K562 (cell line): Measurements from ENCODE around the gene ZNF546. TPM values are rescaled to one million over a fixed set of nuclear protein-coding genes. Genes with fewer than 3 reads are reported as not detected.
A peak's percentile ranks its signal among the peaks of the same experiment; 100 is the strongest.

Experiments
- CBFA2T2 ChIP-seq: fragments of 450-650 bp; conservative IDR thresholded peaks from 2 replicates; pipeline ENCODE4 v1.6.1; 2017; ENCODE audit warnings: mild to moderate bottlenecking
- CREB1 ChIP-seq, 2 experiments: sonication (generic) in 1 of 2; formaldehyde crosslinking in 1 of 2; IDR thresholded peaks; 2 replicates each; pipeline versions ENCODE4 v1.6.1 to v1.8.0; 2012 to 2022; ENCODE audit warnings: inconsistent platforms in 1 of 2, mild to moderate bottlenecking in 1 of 2, missing genetic modification reagents in 1 of 2, moderate library complexity in 1 of 2
- CTBP1 ChIP-seq: fragments of 450-650 bp; IDR thresholded peaks from 2 replicates; pipeline ENCODE4 v1.6.1; 2016; ENCODE audit warnings: borderline replicate concordance
- ETS2 ChIP-seq: IDR thresholded peaks from 2 replicates; pipeline ENCODE4 v1.6.1; 2016; ENCODE audit warnings: borderline replicate concordance, missing genetic modification characterization, mild to moderate bottlenecking, moderate library complexity, missing compliant biosample characterization; ENCODE audit not compliant: poor library complexity, severe bottlenecking
- FOXJ2 ChIP-seq: fragments of 200-800 bp; sonication (Bioruptor generic); IDR thresholded peaks from 2 replicates; pipeline ENCODE4 v1.6.1; 2016; ENCODE audit warnings: missing genetic modification characterization, missing compliant biosample characterization
- HMGXB4 ChIP-seq: sonication (generic); formaldehyde crosslinking; IDR thresholded peaks from 2 replicates; pipeline ENCODE4 v1.8.1; 2023; ENCODE audit warnings: mild to moderate bottlenecking, missing genetic modification reagents
- MTA3 ChIP-seq: fragments of 450-650 bp; formaldehyde crosslinking; IDR thresholded peaks from 2 replicates; pipeline ENCODE4 v1.6.1; 2017; ENCODE audit warnings: mild to moderate bottlenecking, borderline replicate concordance
- NKRF ChIP-seq: fragments of 450-650 bp; IDR thresholded peaks from 2 replicates; pipeline ENCODE4 v1.6.1; 2016; ENCODE audit warnings: borderline replicate concordance
- RCOR1 ChIP-seq, 2 experiments: IDR thresholded peaks; 2 replicates each; pipeline ENCODE4 v1.6.1; 2012; ENCODE audit warnings: low read depth in 2 of 2, low read length in 2 of 2, borderline replicate concordance in 1 of 2, improper control_type of control experiment in 1 of 2
- SMARCA4 ChIP-seq: fragments of 450-650 bp; IDR thresholded peaks from 2 replicates; pipeline ENCODE4 v1.6.1; 2016
- SMARCE1 ChIP-seq: fragments of 450-650 bp; IDR thresholded peaks from 2 replicates; pipeline ENCODE4 v1.7.1; 2016; ENCODE audit warnings: mild to moderate bottlenecking
- SOX6 ChIP-seq: fragments of 450-650 bp; IDR thresholded peaks from 2 replicates; pipeline ENCODE4 v1.6.1; 2014; ENCODE audit warnings: mild to moderate bottlenecking
- SPI1 ChIP-seq: IDR thresholded peaks from 2 replicates; pipeline ENCODE4 v1.6.1; 2011; ENCODE audit warnings: low read depth, low read length, control low read depth, borderline replicate concordance
- TCF3 ChIP-seq: sonication (generic); formaldehyde crosslinking; IDR thresholded peaks from 2 replicates; pipeline ENCODE4 v1.4.0; 2020; ENCODE audit warnings: mild to moderate bottlenecking, missing genetic modification reagents
- VEZF1 ChIP-seq: fragments of 200-800 bp; sonication (Bioruptor generic); IDR thresholded peaks from 2 replicates; pipeline ENCODE4 v1.6.1; 2017; ENCODE audit warnings: missing genetic modification characterization, missing compliant biosample characterization
- ZNF175 ChIP-seq: fragments of 200-800 bp; sonication (Bioruptor generic); IDR thresholded peaks from 2 replicates; pipeline ENCODE4 v1.6.1; 2016; ENCODE audit warnings: low read depth, mild to moderate bottlenecking, missing genetic modification characterization, missing compliant biosample characterization
- ZNF584 ChIP-seq: fragments of 200-800 bp; sonication (Bioruptor generic); IDR thresholded peaks from 2 replicates; pipeline ENCODE4 v1.6.1; 2016; ENCODE audit warnings: low read depth, mild to moderate bottlenecking, missing genetic modification characterization, missing compliant biosample characterization
- ZNF644 ChIP-seq: fragments of 200-800 bp; sonication (Bioruptor generic); IDR thresholded peaks from 2 replicates; pipeline ENCODE4 v1.6.1; 2016; ENCODE audit warnings: low read depth, missing genetic modification characterization, missing compliant biosample characterization
- polyA plus RNA-seq, 8 experiments: library from polyadenylated mRNA; depleted of rRNA in 4 of 8; stranded (reverse) in 5 of 8; unstranded in 3 of 8; fragments of >200 nt; fragmentation: Nextera tagmentation in 2 of 8; fragmentation: Illumina TruSeq in 1 of 8; extraction: Ambion mirVana in 2 of 8; extraction: Trizol in 1 of 8; gene quantifications; 2 replicates each; pipeline versions ENCODE4 v1.2.1 to v1.2.3, GENCODE V29; 2011 to 2014; ENCODE audit warnings: inconsistent platforms in 1 of 8, missing spikeins in 1 of 8
- total RNA-seq, 7 experiments: library from RNA; depleted of rRNA in 6 of 7; stranded (reverse); fragments of >200 nt in 6 of 7; fragmentation: Illumina TruSeq in 2 of 7; extraction: Trizol in 2 of 7; gene quantifications; 2 replicates each; pipeline versions ENCODE4 v1.2.1 to v1.2.3, GENCODE V29; 2011 to 2021; ENCODE audit warnings: low replicate concordance in 1 of 7
- TF ChIP-seq, protein P1 (sequence below): fragments of 250-450 bp; sonication (Bioruptor Pico); IDR thresholded peaks from 2 replicates; pipeline ENCODE4 v1.5.0; 2020; ENCODE audit warnings: mild to moderate bottlenecking
- TF ChIP-seq, protein P2 (sequence below): fragments of 450-650 bp; formaldehyde crosslinking; IDR thresholded peaks from 2 replicates; pipeline ENCODE4 v1.4.0; 2022; ENCODE audit warnings: missing genetic modification characterization

ZNF546 gene
- total and polyA plus RNA-seq, 9 of the 15 experiments (the other 6 are each of a cell fraction or from before 2014, with no cell fraction given) = 0.73 to 5.1 (median 2.2) TPM

DNA sequence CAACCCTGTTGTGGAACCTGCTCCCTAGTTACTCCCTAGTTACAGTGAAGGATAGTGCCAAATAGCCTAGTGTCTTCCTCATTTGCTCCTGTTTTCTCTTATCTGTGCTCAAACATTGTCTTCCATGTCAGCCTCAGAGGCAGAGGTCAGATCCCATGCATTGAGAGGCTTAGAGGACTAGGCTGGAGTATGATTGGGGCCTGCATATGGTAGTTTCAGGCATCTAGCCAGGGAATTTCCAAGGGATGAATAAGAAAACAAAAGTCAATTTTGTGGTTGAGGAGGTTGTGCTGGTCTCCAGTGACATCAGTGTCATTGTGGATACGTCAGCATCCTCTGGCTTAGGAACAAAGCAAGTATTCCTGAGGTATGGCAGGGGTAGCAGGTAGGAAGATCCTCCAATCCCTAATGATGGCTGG, 9.4 kb downstream of the ZNF546 start (continued):
- peak; percentile 96 for TF ChIP-seq TCF3 (CRISPR knock-in tag)
- peak; percentile 89 for TF ChIP-seq CTBP1
- peak; percentile 90 for TF ChIP-seq SOX6
- no peak for TF ChIP-seq VEZF1 (CRISPR knock-in tag)
- TF ChIP-seq SPI1 = peak; percentile 88
- TF ChIP-seq, protein P1, sequence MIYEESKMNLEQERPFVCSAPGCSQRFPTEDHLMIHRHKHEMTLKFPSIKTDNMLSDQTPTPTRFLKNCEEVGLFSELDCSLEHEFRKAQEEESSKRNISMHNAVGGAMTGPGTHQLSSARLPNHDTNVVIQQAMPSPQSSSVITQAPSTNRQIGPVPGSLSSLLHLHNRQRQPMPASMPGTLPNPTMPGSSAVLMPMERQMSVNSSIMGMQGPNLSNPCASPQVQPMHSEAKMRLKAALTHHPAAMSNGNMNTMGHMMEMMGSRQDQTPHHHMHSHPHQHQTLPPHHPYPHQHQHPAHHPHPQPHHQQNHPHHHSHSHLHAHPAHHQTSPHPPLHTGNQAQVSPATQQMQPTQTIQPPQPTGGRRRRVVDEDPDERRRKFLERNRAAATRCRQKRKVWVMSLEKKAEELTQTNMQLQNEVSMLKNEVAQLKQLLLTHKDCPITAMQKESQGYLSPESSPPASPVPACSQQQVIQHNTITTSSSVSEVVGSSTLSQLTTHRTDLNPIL (CRISPR knock-in tag) = no peak
- TF ChIP-seq RCOR1 (IDR thresholded peaks at IDR 0.05; ENCODE audit: borderline replicate concordance in 1 of 2, low read depth in 2 of 2, low read length in 2 of 2) = peak; percentile 27 to 64; a peak in 1 of 4 replicates
- peak; percentile 86 for TF ChIP-seq CBFA2T2
- TF ChIP-seq ZNF175 (CRISPR knock-in tag) = peak; percentile 81
- TF ChIP-seq ETS2 (tag) = no peak
- TF ChIP-seq, protein P2, sequence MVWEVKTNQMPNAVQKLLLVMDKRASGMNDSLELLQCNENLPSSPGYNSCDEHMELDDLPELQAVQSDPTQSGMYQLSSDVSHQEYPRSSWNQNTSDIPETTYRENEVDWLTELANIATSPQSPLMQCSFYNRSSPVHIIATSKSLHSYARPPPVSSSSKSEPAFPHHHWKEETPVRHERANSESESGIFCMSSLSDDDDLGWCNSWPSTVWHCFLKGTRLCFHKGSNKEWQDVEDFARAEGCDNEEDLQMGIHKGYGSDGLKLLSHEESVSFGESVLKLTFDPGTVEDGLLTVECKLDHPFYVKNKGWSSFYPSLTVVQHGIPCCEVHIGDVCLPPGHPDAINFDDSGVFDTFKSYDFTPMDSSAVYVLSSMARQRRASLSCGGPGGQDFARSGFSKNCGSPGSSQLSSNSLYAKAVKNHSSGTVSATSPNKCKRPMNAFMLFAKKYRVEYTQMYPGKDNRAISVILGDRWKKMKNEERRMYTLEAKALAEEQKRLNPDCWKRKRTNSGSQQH (CRISPR knock-in tag) = no peak
- peak; percentile 46; the same call in 1 of the 2 replicates for TF ChIP-seq SMARCE1
- no peak for TF ChIP-seq HMGXB4
- peak; percentile 98 for TF ChIP-seq FOXJ2 (tag)
- 0 out of 2 replicates have a peak, but pooled peaks have one; percentile 36 for TF ChIP-seq ZNF584 (CRISPR knock-in tag)
- peak; percentile 76 for TF ChIP-seq SMARCA4
- 0 out of 2 replicates have a peak, but pooled peaks have one; percentile 53 for TF ChIP-seq MTA3
- TF ChIP-seq NKRF = no peak
- peak; percentile 30; the same call in 1 of the 2 replicates for TF ChIP-seq CREB1 (IDR thresholded peaks at IDR 0.05)
- TF ChIP-seq CREB1 (CRISPR knock-in tag; IDR thresholded peaks at IDR 0.05) = peak; percentile 53; the same call in 1 of the 2 replicates
- peak; percentile 30; the same call in 1 of the 2 replicates for TF ChIP-seq ZNF644
